Measurements from ENCODE around the gene PRR15L.

- TF ChIP-seq EP300 (IDR thresholded peaks at IDR 0.05) (no peak), POLR2A (IDR thresholded peaks at IDR 0.05) (no peak), POLR2AphosphoS5 (IDR thresholded peaks at IDR 0.05) (no peak)
Measured at GRCh38 chr17:47937941-47938340, 19.7 kb downstream of the PRR15L start.

Measured in upper lobe of left lung (tissue), 4 donors.